ENCODE results near the gene NCAPG.
"Not testable (repeated sequence)": the region's sequence is repeated elsewhere in the genome, so short reads cannot be mapped to it uniquely, and the experiment has no call there.

NCAPG gene

DNA sequence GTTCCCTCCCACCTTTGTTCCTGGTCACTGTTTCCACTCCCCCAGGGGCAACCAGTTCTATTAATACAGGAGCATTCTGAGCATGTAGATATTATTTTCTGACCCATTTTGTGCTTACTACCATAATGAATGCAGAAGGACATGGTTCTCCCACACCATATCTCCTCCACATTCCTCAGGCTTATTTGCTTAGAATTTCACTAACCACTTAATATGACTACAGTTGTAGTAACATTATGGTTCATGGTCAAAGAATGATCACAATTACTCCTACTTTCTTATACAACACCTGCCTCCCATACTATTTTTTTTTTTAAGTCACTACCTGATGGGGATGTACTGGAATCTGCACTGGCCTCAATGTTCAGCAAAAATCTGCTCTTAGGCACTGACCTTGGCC lies 21.8 kb upstream of the NCAPG start:
- no peak for DNase-seq

DNA sequence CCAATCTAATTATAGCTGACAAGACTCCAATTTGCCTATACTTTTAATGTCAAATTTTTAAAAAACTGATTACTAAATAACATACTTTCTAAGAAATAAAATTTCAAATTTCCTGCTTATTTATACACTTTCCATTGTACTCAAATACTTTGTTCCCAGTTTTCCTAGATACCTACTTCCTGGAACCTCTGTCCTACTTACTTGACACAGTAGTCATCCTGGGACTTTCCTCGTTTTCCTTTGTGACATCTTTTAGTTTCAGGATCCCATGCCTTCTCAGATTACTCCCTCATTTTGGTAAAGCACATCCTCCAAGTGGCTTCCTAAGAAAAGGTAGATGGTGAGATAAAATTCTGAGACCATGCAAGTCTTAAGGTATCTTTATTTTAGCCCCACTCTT lies 16.0 kb upstream of the NCAPG start:
- no peak for DNase-seq

DNA sequence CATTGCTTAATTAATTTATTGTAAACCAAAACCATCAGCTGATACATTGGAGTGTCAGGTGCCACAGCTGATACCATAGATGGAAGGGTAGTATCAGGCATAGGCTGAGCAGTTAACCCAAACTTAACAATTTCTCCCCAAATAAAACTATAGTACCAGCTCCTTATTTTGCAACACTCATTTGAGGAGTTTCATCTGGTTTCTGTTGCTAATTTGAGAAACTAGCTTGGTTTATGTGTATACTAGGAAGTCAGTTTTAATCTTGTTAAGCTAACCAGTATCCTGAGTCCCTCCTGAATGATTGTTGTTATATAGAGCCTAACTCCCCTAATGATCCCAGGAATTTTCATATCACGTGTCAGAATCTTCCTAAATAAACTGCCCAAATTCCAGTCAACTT lies 13.0 kb upstream of the NCAPG start:
- DNase-seq = no peak

DNA sequence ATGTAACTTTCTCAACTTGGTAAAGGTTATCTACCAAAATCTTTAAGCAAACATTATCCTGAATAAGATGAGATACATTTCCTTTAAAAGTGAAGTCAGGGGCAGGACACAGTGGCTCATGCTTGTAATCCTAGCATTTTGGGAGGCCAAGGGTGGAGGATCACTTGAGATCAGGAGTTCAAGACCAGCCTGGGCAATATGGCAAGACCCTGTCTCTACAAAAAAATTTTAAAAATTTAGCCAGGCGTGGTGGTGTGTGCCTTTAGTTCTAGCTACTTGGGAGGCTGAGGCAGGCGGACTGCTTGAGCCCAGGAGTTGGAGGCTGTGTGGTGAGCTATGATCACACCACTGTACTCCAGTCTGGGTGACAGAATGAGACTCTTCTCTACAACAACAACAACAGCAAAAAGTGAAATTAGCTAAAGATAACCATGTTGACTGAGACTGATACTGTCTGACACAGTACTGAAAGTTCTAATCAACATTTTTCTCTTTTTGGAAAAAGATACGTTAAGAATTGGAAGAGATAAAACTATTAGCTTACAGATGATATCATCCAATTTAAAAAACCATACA lies 5.1 kb upstream of the NCAPG start:
- DNase-seq = no peak

DNA sequence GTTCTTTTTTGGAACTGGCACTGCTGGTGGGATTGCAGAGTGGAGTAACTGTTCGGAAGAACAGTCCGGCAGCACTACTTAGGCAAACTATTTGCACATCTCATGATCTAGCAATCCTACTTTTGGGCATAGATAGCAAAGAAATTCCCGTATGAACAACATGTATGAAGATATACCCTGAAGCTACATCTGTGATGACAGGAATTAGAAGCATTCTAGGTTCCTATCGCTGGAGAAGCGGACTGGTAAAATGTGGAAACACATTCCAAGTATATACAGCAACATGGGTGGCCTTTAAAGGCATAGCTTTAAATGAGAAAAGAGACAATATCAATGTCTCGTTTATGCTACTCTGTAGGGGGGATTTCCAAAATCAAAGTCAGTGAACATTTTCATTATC lies 3.3 kb upstream of the NCAPG start:
- DNase-seq = no peak

DNA sequence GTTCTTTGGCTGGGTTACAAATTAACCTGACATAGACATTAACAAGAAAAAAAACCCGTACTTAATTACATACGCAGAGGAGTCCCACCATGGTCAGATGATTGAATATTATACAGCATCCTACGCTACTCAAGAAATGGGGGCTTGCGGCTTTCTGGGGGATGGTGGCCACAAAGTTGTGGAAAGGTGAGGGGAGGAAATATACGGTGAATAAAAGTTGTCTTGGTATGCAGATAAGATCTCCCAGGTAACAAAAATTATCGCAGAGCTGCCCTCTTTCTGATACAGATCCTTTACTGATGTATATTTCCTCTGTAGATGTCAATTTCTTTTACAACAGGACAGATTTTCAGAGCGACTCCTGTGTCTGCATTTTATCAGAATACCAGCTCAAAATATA lies 1.1 kb upstream of the NCAPG start:
- no peak for DNase-seq

DNA sequence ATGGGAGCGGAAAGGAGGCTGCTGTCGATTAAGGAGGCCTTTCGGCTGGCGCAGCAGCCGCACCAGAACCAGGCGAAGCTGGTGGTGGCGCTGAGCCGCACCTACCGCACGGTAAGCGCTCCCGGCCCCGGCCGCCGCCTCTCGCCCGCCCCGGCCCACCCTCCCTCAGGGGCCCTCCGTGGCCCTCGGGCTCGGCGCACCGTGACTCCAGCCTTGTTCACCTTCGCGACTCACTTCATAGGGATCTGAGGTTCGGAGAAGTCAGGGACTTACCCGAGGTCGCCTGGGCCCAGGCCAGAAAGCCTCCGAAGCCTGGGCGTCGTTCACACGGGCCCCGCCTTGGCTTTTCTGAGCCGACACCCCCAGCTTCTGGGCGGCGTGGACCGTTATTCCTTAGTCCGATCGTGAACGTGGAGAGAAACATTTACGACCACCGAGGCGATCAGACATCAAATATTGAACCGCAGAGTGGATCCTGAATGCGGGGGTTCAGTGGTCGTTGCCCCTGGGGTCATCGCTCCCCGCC lies 362 bp downstream of the NCAPG start:
- no peak for DNase-seq

DNA sequence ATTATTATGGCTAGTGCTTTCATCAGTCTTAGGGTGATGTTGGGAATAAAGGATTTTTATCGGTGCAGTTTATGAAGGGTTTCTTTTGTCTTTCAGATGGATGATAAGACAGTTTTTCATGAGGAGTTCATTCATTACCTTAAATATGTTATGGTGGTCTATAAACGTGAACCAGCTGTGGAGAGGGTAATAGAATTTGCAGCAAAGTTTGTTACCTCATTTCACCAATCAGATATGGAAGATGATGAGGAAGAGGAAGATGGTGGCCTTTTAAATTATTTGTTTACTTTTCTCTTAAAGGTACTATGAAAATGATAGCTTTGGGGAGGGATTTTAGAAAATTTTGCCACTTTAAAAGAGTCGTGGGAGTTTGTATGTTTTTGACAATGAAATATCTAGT lies 1.3 kb downstream of the NCAPG start:
- no peak for DNase-seq

DNA sequence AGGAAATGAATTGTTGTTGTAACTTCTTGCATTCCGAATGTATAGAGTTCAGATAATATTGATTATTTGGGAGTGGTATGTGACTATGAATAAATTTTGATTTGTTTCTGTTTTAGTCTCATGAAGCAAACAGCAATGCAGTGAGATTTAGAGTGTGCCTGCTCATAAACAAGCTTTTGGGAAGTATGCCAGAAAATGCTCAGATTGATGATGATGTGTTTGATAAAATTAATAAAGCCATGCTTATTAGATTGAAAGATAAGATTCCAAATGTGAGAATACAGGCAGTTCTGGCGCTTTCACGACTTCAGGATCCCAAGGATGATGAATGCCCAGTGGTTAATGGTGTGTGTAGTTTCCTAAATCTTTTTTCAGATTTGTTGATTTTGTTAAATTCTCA lies 2.0 kb downstream of the NCAPG start:
- DNase-seq = no peak

DNA sequence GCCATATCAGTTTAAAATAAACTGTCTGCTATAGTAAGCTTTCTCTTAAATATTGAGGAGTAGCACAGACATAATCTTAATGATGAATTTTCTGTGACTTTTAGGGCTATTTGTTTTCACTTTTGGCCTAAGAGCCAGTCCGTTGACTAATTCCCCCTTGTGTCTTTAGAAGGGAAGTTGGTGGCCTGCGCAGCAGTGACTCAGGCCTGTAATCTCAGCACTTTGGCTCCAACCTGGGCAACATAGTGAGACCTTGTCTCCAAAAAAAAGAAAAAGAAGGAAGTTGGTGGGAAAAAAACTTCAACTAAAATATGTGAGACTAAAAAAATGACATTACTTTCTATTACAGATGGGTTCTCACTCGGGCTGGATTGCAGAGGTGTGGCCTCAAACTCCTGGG lies 3.4 kb downstream of the NCAPG start:
- no peak for DNase-seq

DNA sequence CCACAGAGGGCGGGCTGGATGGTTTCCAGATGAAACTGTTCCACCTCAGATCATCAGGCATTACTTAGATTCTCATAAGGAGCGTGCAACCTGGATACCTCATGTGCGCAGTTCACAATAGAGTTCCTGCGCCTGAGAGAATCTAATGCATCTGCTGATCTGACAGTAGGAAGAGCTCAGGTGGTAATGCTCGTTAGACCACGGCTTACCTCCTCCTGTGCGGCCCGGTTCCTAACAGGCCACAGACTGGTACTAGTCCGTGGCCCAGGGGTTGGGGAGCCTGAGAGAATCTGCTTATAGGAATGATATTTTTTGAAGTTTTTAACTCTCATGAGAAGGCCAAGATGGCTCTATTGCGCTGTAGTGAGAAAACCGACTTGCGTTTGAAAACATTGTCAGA lies 5.4 kb downstream of the NCAPG start:
- no peak for DNase-seq

DNA sequence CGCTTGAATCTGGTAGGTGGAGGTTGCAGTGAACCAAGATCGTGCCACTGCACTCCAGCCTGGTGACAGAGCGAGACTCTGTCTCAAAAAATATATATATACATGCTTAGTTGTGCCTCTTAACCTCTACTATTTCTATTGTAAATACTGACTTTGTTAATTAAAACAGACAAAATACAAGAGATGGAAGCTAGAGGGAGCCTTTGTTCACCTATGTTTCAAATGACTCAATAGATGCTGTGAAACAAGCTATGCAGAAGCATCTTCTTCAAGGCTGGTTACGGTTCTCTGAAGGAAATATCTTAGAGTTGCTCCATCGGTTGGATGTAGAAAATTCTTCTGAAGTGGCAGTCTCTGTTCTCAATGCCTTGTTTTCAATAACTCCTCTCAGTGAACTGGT lies 6.2 kb downstream of the NCAPG start:
- no peak for DNase-seq

DNA sequence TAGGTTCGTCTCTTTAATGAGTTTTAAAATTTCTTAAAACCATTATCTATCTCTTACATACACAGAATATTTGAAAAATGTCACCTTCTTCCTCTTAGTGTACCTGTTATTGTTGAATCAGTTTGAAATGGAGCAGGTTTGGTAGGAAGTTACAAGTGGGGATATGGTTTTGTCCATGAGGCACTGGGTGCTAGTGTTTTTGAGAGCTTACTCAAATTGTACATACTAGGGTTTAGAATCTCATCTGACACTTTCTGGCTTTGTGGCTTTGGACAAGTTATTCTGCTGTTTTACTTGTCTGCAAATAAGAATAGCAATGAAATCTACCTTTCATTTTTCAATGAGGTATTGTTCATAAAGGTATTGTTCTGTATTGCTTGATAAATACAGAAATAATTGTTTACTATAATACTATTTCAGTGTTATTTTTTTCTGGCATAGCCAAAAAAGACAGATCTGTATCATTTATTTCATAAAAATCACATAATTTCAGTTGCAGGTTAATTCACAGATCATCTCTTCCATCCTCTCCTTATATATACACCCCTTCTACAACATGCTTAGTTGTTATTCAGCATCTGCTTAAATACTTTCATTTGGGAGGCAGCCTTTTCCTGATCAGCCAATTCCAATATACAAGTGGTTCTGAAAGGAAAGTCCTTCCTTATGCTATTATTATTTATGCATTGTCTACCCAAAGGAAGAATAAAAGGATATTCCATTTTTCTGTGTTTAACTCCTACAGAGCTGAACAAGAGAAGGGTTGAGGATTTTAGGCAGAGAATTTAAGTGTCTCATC lies 13.3 kb downstream of the NCAPG start:
- no peak for DNase-seq

DNA sequence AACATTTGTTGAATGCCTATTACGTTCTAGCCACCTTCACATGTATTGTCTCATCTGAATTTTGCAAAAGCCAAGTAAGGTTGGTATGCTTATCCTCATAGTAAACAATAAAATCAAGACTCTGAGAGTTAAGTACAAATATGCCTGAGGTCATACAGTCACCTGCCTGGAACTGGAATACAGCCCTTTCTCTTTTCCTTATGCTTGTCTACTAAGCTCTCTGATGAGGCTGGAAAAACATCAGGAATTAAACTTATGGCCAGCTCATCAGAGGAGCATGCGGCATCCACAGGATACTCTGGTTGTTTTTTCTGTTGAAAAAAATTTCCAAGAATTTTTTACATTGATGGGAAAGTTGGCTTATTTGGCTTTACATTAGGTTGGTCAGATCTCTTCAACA lies 35.5 kb downstream of the NCAPG start:
- DNase-seq = no peak

DNA sequence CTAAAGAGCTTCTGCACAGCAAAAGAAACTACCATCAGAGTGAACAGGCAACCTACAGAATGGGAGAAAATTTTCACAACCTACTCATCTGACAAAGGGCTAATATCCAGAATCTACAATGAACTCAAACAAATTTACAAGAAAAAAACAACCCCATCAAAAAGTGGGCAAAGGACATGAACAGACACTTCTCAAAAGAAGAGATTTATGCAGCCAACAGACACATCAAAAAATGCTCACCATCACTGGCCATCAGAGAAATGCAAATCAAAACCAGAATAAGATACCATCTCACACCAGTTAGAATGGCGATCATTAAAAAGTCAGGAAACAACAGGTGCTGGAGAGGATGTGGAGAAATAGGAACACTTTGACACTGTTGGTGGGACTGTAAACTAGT lies 39.5 kb downstream of the NCAPG start:
- not testable (repeated sequence) for DNase-seq

DNA sequence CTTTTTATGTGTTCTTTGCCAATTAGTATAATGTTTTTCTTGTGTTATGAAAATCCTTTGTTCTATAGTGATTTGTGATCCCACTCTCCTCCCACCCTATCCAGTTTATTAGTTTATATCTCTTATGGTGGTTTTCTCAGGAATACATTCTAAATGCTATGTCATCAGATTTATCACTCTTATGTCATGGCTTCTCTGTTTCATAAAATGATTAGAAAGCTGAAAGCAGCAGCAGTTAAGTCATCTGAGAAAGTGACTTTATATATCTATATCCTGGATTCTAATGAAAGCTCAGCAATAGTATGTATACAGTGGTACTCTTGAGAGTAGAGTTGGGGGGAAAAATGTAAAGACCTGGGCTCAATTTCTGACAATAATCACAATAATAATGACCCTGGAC lies 41.2 kb downstream of the NCAPG start:
- DNase-seq = no peak

DNA sequence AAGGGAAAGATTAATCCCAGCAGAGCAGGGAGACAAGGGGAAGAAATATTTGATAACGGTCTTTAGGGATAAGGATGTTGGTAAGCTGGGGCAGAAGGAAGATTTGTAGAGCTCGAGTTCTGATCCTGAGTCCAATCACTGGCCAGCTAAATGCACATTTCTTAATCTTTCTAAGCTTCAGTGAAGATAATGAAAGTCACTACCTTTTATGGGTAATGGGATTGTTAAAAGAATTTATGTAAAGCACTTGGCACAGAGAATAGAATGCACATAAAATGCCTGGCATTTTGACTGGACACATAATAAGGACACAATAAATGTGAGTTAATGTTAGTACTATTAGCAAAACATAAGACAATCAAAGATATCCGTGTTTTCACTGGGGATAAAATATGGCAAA lies 43.3 kb downstream of the NCAPG start:
- DNase-seq = no peak

DNA sequence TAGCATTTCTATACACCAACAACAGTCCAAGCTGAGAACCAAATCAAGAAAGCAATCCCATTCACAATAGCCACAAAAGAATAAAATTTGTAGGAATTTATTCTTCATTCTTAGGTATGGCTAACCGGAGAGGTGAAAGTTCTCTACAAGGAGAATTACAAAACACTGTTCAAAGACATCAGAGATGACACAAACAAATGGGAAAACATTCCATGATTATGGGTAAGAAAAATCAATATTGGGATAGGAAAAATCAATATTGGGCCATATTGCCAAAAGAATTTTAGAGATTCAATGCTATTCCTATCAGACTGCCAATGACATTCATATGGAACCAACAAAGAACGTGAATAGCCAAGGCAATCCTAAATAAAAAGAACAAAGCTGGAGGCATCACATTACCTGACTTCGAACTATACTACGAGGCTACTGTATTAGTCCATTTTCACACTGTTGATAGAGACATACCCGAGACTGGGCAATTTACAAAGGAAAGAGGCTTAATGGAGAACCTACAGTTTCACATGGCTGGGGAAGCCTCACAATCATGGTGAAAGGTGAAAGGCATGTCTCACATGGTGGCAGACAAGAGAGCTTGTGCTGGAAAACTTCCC lies 49.1 kb downstream of the NCAPG start:
- DNase-seq = no peak

DNA sequence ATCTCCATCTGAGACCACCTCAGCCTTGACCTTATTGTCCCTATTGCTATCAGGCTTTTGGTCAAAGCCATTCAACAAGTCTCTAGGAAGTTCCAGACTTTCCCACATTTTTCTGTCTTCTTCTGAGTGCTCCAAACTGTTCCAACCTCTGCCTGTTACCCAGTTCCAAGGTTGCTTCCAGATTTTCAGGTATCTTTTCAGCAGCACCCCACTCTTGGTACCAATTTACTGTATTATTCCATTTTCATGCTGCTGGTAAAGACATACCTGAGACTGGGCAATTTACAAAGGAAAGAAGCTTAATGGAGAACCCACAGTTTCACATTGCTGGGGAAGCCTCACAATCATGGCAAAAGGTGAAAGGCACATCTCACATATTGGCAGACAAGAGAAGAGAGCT lies 51.1 kb downstream of the NCAPG start:
- DNase-seq = not testable (repeated sequence)

DNA sequence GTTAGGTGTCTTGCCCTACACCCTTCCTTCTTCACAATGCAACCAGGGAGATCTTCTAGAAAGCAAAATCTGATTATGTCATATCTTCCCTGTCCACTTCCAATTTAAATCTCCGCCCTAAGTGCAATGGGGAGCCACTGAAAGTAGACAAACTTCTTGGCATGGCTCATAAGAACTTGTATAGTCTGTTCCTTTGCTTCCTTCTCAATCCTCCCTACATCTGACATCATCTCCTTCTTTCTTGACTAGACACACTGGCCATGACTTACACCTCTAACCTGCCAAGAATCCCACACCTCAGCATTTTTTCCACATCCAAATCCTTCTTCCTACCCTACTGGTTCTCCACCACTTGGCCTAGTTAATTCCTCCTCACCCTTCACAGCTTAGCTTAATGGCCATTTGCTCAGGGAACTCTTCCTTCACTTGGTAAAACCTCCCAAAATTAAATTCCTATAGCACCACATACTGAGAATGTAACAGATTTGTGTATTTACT lies 55.1 kb downstream of the NCAPG start:
- no peak for DNase-seq

DNA sequence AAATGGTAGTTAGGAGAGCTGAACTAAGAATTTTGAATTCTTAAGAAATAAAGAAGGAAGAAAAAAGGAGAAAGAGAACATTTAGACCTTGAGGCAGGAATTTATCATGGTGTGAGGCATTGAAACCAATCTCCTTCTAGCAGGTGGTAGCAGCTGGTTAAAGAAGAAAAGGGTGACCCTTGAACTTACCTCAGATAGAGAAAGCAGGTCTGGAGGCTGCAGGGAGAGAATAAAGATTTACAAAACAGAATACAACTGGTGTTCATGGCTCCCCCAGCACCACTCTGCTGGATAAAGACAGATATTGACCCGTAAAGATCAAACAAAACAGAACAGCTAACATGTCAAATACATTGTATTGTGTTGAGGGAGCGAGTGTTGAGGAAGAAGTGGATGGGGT lies 56.0 kb downstream of the NCAPG start:
- no peak for DNase-seq

DNA sequence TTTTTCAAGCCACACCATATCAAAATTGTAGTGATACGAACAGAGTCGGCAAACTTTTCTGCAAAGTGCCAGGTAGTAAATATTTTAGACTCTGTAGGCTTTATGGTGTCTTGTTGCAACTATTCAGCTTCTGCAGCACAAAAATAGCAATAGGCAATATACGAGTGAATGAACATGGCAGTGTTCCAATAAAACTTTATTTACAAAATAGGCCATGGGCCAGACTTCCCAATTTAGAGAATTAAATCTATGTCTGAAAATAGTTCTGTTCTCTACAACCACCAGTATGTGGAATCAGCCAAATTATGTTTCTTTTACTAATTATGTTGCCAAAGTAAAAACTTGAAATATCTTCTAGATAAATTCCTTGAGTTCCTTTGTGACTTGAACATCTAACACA lies 56.5 kb downstream of the NCAPG start:
- no peak for DNase-seq

DNA sequence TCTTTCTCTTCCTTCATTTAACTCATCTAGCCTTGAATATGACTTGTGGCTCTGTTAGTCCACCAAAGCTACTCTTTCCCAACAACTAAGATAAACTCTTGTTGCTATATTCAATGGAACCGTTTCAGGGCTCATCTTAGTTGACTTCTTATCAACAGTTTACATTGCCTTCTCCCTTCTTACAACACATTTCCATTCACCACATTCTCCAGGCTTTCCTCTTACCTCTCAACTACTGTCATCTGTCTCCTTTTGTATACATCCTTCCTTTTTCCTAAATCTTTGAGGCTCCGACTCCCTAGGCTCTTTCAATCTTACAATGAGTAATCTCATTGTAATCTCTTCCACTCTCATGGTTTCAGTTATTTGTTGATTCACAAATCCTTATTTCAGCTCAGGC lies 58.5 kb downstream of the NCAPG start:
- DNase-seq = no peak

DNA sequence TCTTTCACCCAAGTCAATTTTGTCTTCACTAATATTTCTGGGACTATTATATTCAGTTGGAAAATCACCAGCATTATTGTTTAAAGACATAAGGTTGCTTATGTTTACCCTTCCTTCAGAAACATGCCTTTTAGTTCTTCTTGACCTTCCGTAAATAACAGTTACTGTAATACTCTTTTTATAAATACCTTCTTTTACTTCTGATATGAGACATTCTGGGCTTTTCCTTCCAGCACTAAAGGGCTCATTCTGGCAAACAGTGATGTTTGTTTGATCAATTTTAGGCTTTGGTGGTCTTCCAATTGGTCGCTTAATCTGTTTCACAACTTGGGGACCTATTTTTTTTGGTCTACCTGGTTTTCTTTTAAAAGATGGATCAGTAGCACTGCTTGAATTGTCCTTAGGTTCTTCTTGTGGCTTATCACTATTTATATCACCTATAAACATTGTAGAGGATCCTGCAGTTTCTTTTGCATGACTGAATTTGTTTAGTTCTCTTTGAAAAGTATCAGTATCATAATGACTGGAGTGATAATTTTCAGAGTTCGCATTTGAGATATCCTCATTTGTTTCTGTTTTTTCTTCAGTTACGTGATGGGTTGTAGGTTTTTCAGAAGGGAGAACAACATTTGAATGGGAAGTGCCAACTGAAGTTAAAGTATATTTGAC lies 64.8 kb downstream of the NCAPG start:
- DNase-seq = no peak

All from DMS 273 treated with DMSO at 0.1 percent for 48 hours (cell line).